HEK293 (cell line): ENCODE results near the gene HYDIN.

ENCODE experiments used
- CTCF ChIP-seq: fragments of 450-650 bp; formaldehyde crosslinking; IDR thresholded peaks from 2 replicates; pipeline ENCODE4 v1.5.1; 2016; ENCODE audit warnings: missing biosample characterization, missing genetic modification characterization
- GLI4 ChIP-seq: fragments of 450-650 bp; formaldehyde crosslinking; IDR thresholded peaks from 2 replicates; pipeline ENCODE4 v1.5.1; 2016; ENCODE audit warnings: missing biosample characterization, missing genetic modification characterization
- GLIS1 ChIP-seq: fragments of 450-650 bp; formaldehyde crosslinking; IDR thresholded peaks from 2 replicates; pipeline ENCODE4 v1.5.1; 2016; ENCODE audit warnings: missing biosample characterization, missing genetic modification characterization
- PRDM10 ChIP-seq: fragments of 450-650 bp; formaldehyde crosslinking; IDR thresholded peaks from 2 replicates; pipeline ENCODE4 v1.5.1; 2016; ENCODE audit warnings: missing biosample characterization, missing genetic modification characterization
- REPIN1 ChIP-seq: fragments of 450-650 bp; formaldehyde crosslinking; IDR thresholded peaks from 2 replicates; pipeline ENCODE4 v1.5.1; 2017; ENCODE audit warnings: missing biosample characterization, missing genetic modification characterization, low read depth
- YY1 ChIP-seq: fragments of 450-650 bp; formaldehyde crosslinking; IDR thresholded peaks from 2 replicates; pipeline ENCODE4 v1.5.1; 2018; ENCODE audit warnings: missing biosample characterization, missing genetic modification characterization
- ZBTB8A ChIP-seq: fragments of 450-650 bp; formaldehyde crosslinking; IDR thresholded peaks from 2 replicates; pipeline ENCODE4 v1.5.1; 2016; ENCODE audit warnings: missing biosample characterization, missing genetic modification characterization
- ZNF133 ChIP-seq: fragments of 450-650 bp; formaldehyde crosslinking; IDR thresholded peaks from 2 replicates; pipeline ENCODE4 v1.5.1; 2016; ENCODE audit warnings: missing biosample characterization, missing genetic modification characterization
- ZNF449 ChIP-seq: fragments of 450-650 bp; formaldehyde crosslinking; IDR thresholded peaks from 2 replicates; pipeline ENCODE4 v1.5.1; 2017; ENCODE audit warnings: missing biosample characterization, mild to moderate bottlenecking, missing genetic modification characterization, moderate library complexity
- ZNF639 ChIP-seq: fragments of 450-650 bp; formaldehyde crosslinking; IDR thresholded peaks from 2 replicates; pipeline ENCODE4 v1.5.1; 2016; ENCODE audit warnings: missing biosample characterization, missing genetic modification characterization
- ZNF768 ChIP-seq: fragments of 450-650 bp; formaldehyde crosslinking; IDR thresholded peaks from 2 replicates; pipeline ENCODE4 v1.5.1; 2018; ENCODE audit warnings: missing biosample characterization, mild to moderate bottlenecking, missing genetic modification characterization
- ZSCAN23 ChIP-seq: fragments of 450-650 bp; formaldehyde crosslinking; IDR thresholded peaks from 2 replicates; pipeline ENCODE4 v1.5.1; 2016; ENCODE audit warnings: missing biosample characterization, missing genetic modification characterization

- TF ChIP-seq REPIN1 (tag by site-specific recombination) = no peak
- no peak for TF ChIP-seq GLIS1
- TF ChIP-seq YY1 (tag by site-specific recombination) = no peak
- no peak for TF ChIP-seq ZBTB8A (tag by site-specific recombination)
- no peak for TF ChIP-seq CTCF
- no peak for TF ChIP-seq ZNF133
- no peak for TF ChIP-seq ZNF449 (tag by site-specific recombination)
- no peak for TF ChIP-seq PRDM10 (tag by site-specific recombination)
- TF ChIP-seq ZNF768 (tag by site-specific recombination) = no peak
- no peak for TF ChIP-seq ZNF639 (tag by site-specific recombination)
- no peak for TF ChIP-seq GLI4 (tag by site-specific recombination)
- TF ChIP-seq ZSCAN23 = no peak
Observed at GRCh38 chr16:71226229-71227141, 4.0 kb downstream of the HYDIN start.
